PC-9 (cell line): Measurements from ENCODE around the gene LIN7C. TPM values are rescaled to one million over a fixed set of nuclear protein-coding genes. Genes with fewer than 3 reads are reported as not detected.

ENCODE experiments used
- BruUV-seq: library from RNA; stranded (reverse); fragments of 400-500 nt; replicated peaks from 2 replicates; lab custom pipeline; 2021; lab: Mats Ljungman, UMichigan
- CTCF ChIA-PET: fragments of 300-600 bp; sonication (Branson Sonifier 250); formaldehyde crosslinking; loops from one replicate; lab custom pipeline; 2022; ENCODE audit warnings: antibody characterized with exemption; lab: Charles Lee
- POLR2A ChIA-PET: fragments of 300-600 bp; sonication (Branson Sonifier 250); formaldehyde crosslinking; loops from one replicate; lab custom pipeline; 2022; ENCODE audit warnings: antibody characterized with exemption; ENCODE audit not compliant: unreplicated experiment; lab: Charles Lee
- DNase-seq, 2 experiments: peaks; one replicate each; pipeline versions ENCODE4 v3.0.0 to v3.0.0-alpha.2; 2015 to 2022; ENCODE audit warnings: mixed read lengths in 1 of 2
- H2AFZ ChIP-seq: fragments of 200-600 bp; sonication (generic); 2 replicates; pipeline ENCODE4 v1.8.1; 2017; ENCODE audit warnings: antibody characterized with exemption
- H3F3A ChIP-seq: fragments of 200-600 bp; sonication (generic); 2 replicates; pipeline ENCODE4 v1.8.1; 2017; ENCODE audit warnings: antibody characterized with exemption, mild to moderate bottlenecking, low read depth; ENCODE audit not compliant: insufficient read depth
- H3K27ac ChIP-seq: fragments of 200-600 bp; sonication (generic); 2 replicates; pipeline ENCODE4 v1.6.1; 2016; ENCODE audit warnings: mixed run types
- H3K27me3 ChIP-seq: fragments of 200-600 bp; sonication (generic); 2 replicates; pipeline ENCODE4 v1.6.1; 2016; ENCODE audit warnings: low read depth, mixed run types; ENCODE audit not compliant: insufficient read depth
- H3K36me3 ChIP-seq: fragments of 200-600 bp; sonication (generic); 2 replicates; pipeline ENCODE4 v1.6.1; 2016; ENCODE audit warnings: low read depth, mixed run types
- H3K4me1 ChIP-seq: fragments of 200-600 bp; sonication (generic); replicated peaks from 2 replicates; pipeline ENCODE4 v1.6.1; 2016; ENCODE audit warnings: mixed run types; ENCODE audit not compliant: insufficient read depth
- H3K4me2 ChIP-seq: fragments of 200-600 bp; sonication (generic); 2 replicates; pipeline ENCODE4 v1.6.1; 2017; ENCODE audit warnings: mixed run types
- H3K4me3 ChIP-seq: fragments of 200-600 bp; sonication (generic); 2 replicates; pipeline ENCODE4 v1.6.1; 2016; ENCODE audit warnings: mixed run types
- H3K79me2 ChIP-seq: fragments of 200-600 bp; sonication (generic); 2 replicates; pipeline ENCODE4 v1.6.1; 2017; ENCODE audit warnings: low read depth, mixed run types
- H3K9me2 ChIP-seq: fragments of 200-600 bp; sonication (generic); 2 replicates; pipeline ENCODE4 v1.8.1; 2017; ENCODE audit warnings: mild to moderate bottlenecking; ENCODE audit not compliant: insufficient read depth
- H3K9me3 ChIP-seq: fragments of 200-600 bp; sonication (generic); 2 replicates; pipeline ENCODE4 v1.8.1; 2016; ENCODE audit warnings: low read depth; ENCODE audit not compliant: insufficient read depth
- H4K20me1 ChIP-seq: fragments of 200-600 bp; sonication (generic); 2 replicates; pipeline ENCODE4 v1.8.1; 2017; ENCODE audit not compliant: insufficient read depth
- CTCF ChIP-seq: fragments of 200-600 bp; sonication (generic); conservative IDR thresholded peaks from 2 replicates; pipeline ENCODE4 v1.6.1; 2017; ENCODE audit warnings: mixed run types, antibody characterized with exemption, mild to moderate bottlenecking, moderate library complexity
- EZH2 ChIP-seq: fragments of 200-600 bp; sonication (generic); IDR thresholded peaks from 2 replicates; pipeline ENCODE4 v1.8.0; 2017; ENCODE audit warnings: antibody characterized with exemption, low read depth
- intact Hi-C: fragments of 100-400 bp; cut with micrococcal nuclease; formaldehyde crosslinking; loops from one replicate; pipeline ENCODE4 v1.10.0; 2022; ENCODE audit not compliant: unreplicated experiment
- total RNA-seq: library from RNA; stranded (reverse); gene quantifications from 2 replicates; pipeline ENCODE4 v1.2.3, GENCODE V29; 2021

LIN7C gene
- total RNA-seq, 1 experiment from 2014 or later: 30.6 TPM

GRCh38 chr11:27455667-27456066 lies 50.9 kb downstream of the LIN7C start:
- no peak for TF ChIP-seq CTCF
- TF ChIP-seq EZH2: no peak
- intact Hi-C loops: loop anchor here (1.0 kb wide), 2 partner anchors 8 to 9 kb away; no protein-coding TSS in a partner anchor
- ChIA-PET CTCF (no interaction called here), POLR2A (interaction anchor here (0.6 kb wide), 1 partner anchor 21 kb away, joined by 5 read pairs; no protein-coding TSS in a partner anchor)
- no peaks in the 10 kb centered on the region for H3K27me3 ChIP-seq
- H3K9me2 ChIP-seq: no peaks in the 10 kb centered on the region
- no TSS peak for BruUV-seq
- 0 out of 2 replicates have a peak, but pooled peaks cover 7% of the 10 kb centered on the region for H3K36me3 ChIP-seq
- no peaks in the 10 kb centered on the region for H4K20me1 ChIP-seq
- peak overlapping the region; percentile 59 for H3K4me2 ChIP-seq
- H2AFZ ChIP-seq: no peak overlapping the region
- no peak for DNase-seq
- peaks cover 32% of the 10 kb centered on the region; the same call in 1 of the 2 replicates for H3F3A ChIP-seq
- peaks cover 98% of the 10 kb centered on the region for H3K79me2 ChIP-seq
- H3K4me1 ChIP-seq: peaks cover 60% of the 10 kb centered on the region
- peak overlapping the region; percentile 55 for H3K27ac ChIP-seq
- H3K9me3 ChIP-seq: peaks cover 6% of the 10 kb centered on the region
- no peak overlapping the region for H3K4me3 ChIP-seq

GRCh38 chr11:27453701-27454100 lies 52.9 kb downstream of the LIN7C start:
- H3F3A ChIP-seq: peaks cover 32% of the 10 kb centered on the region; the same call in 1 of the 2 replicates
- H4K20me1 ChIP-seq: no peaks in the 10 kb centered on the region
- H3K4me1 ChIP-seq: peaks cover 67% of the 10 kb centered on the region
- no peak overlapping the region for H3K27ac ChIP-seq
- no peak overlapping the region for H3K4me3 ChIP-seq
- no peaks in the 10 kb centered on the region for H3K9me2 ChIP-seq
- peaks cover 6% of the 10 kb centered on the region for H3K9me3 ChIP-seq
- intact Hi-C loops: no loop called here
- POLR2A ChIA-PET: no interaction called here
- H3K4me2 ChIP-seq: no peak overlapping the region
- no TSS peak for BruUV-seq
- H3K27me3 ChIP-seq: no peaks in the 10 kb centered on the region
- CTCF ChIA-PET: no interaction called here
- TF ChIP-seq EZH2: no peak
- TF ChIP-seq CTCF: no peak
- peaks cover 90% of the 10 kb centered on the region for H3K79me2 ChIP-seq
- H2AFZ ChIP-seq: no peak overlapping the region
- DNase-seq: peak in 1 of 2 experiments; percentile 43
- 0 out of 2 replicates have a peak, but pooled peaks cover 7% of the 10 kb centered on the region for H3K36me3 ChIP-seq

- no peaks in the 10 kb centered on the region for H3K27me3 ChIP-seq
- peak overlapping the region; percentile 36 for H3K27ac ChIP-seq
- H3K36me3 ChIP-seq: 0 out of 2 replicates have a peak, but pooled peaks cover 7% of the 10 kb centered on the region
- H4K20me1 ChIP-seq: no peaks in the 10 kb centered on the region
- peaks cover 38% of the 10 kb centered on the region for H3F3A ChIP-seq
- H2AFZ ChIP-seq: no peak overlapping the region
- peak overlapping the region; percentile 43 for H3K4me2 ChIP-seq
- H3K4me3 ChIP-seq: no peak overlapping the region
- H3K9me2 ChIP-seq: no peaks in the 10 kb centered on the region
- H3K4me1 ChIP-seq: peaks cover 72% of the 10 kb centered on the region
- ChIA-PET CTCF (interaction anchor here (0.7 kb wide), 1 partner anchor 92 kb away, joined by 7 read pairs; no protein-coding TSS in a partner anchor), POLR2A (no interaction called here)
- BruUV-seq: no TSS peak
- peaks cover 6% of the 10 kb centered on the region for H3K9me3 ChIP-seq
- intact Hi-C loops: no loop called here
- peaks cover 82% of the 10 kb centered on the region for H3K79me2 ChIP-seq
- no peak for TF ChIP-seq CTCF
- TF ChIP-seq EZH2: no peak
- DNase-seq: no peak
These were observed 54.4 kb downstream of the LIN7C start for GRCh38 chr11:27452147-27452546.
